K562 (cell line): Measurements from ENCODE around the gene DTX3. TPM values are rescaled to one million over a fixed set of nuclear protein-coding genes. Genes with fewer than 3 reads are reported as not detected.

Experiments
- ATAC-seq: fragments of 200-7000 bp; cut with Tn5 transposase; 3 replicates; pipeline ENCODE4 v1.9.1; 2020; ENCODE audit warnings: moderate library complexity
- BruUV-seq: library from RNA; stranded (reverse); fragments of 400-500 nt; replicated peaks from 2 replicates; lab custom pipeline; 2021; lab: Mats Ljungman, UMichigan
- CTCF ChIA-PET: fragments of 300-600 bp; formaldehyde crosslinking; extraction: SDS; loops from one replicate; lab custom pipeline; 2021; ENCODE audit warnings: low intra/inter-chr PET ratio; lab: Yijun Ruan, JAX
- POLR2A ChIA-PET: fragments of 300-600, 350-650 bp; sonication (Branson Sonifier 250); formaldehyde crosslinking; extraction: SDS; loops from one replicate; lab custom pipeline; 2021; ENCODE audit warnings: antibody characterized with exemption, inconsistent platforms; lab: Yijun Ruan, JAX
- DNase-seq, 4 experiments: peaks; one replicate each; pipeline versions ENCODE4 v3.0.0 to v3.0.0-alpha.2; 2011 to 2018; ENCODE audit warnings: low spot score in 3 of 4, mixed read lengths in 3 of 4; ENCODE audit errors: extremely low read depth in 1 of 4
- FAIRE-seq: peaks from 2 replicates; lab custom pipeline; 2011; peaks lifted over from hg19 to GRCh38; lab: Jason Lieb, UNC
- H2AFZ ChIP-seq: 2 replicates; pipeline ENCODE4 v1.6.0; 2011; ENCODE audit warnings: low read depth, low read length, control low read depth, inconsistent platforms
- H3K27ac ChIP-seq: fragments of 200-600 bp; 3 replicates; pipeline ENCODE4 v1.8.0; 2011; ENCODE audit warnings: low read depth, mild to moderate bottlenecking, control low read depth, inconsistent platforms, low read length, moderate library complexity, mixed read lengths; ENCODE audit errors: extremely low read depth
- H3K27me3 ChIP-seq, 2 experiments: fragments of 300-600 bp in 1 of 2; 2 replicates in 1 of 2; 3 replicates in 1 of 2; pipeline versions ENCODE4 v1.6.0 to v1.8.0; 2011; ENCODE audit warnings: inconsistent platforms in 2 of 2, low read length in 2 of 2, mild to moderate bottlenecking in 1 of 2, mixed read lengths in 1 of 2, moderate library complexity in 1 of 2; ENCODE audit not compliant: control insufficient read depth in 2 of 2, insufficient read depth in 2 of 2
- H3K36me3 ChIP-seq: fragments of 300-600 bp; 3 replicates; pipeline ENCODE4 v1.8.0; 2011; ENCODE audit warnings: mild to moderate bottlenecking, low read length, inconsistent platforms; ENCODE audit not compliant: control insufficient read depth, insufficient read depth
- H3K4me1 ChIP-seq, 2 experiments: fragments of 200-600 bp in 1 of 2; replicated peaks in 1 of 2; 2 replicates in 1 of 2; 3 replicates in 1 of 2; pipeline versions ENCODE4 v1.5.1 to v1.8.0; 2011; ENCODE audit warnings: inconsistent platforms in 2 of 2, low read length in 2 of 2, mild to moderate bottlenecking in 1 of 2, mixed read lengths in 1 of 2, moderate library complexity in 1 of 2; ENCODE audit not compliant: control insufficient read depth in 2 of 2, insufficient read depth in 2 of 2
- H3K4me2 ChIP-seq: 2 replicates; pipeline ENCODE4 v1.6.1; 2011; ENCODE audit warnings: low read length, control low read depth, inconsistent platforms, mixed read lengths; ENCODE audit not compliant: insufficient read depth
- H3K4me3 ChIP-seq: fragments of 200-600 bp; sonication (generic), shearing (Covaris generic); 2 replicates; pipeline ENCODE4 v1.5.1; 2016; ENCODE audit warnings: control low read depth, inconsistent platforms
- H3K79me2 ChIP-seq: fragments of 200-600 bp; 3 replicates; pipeline ENCODE4 v1.8.0; 2011; ENCODE audit warnings: low read length, inconsistent platforms; ENCODE audit not compliant: control insufficient read depth, insufficient read depth
- H3K9ac ChIP-seq, 2 experiments: 2 replicates each; pipeline versions ENCODE4 v1.6.0 to v1.6.1; 2011; ENCODE audit warnings: low read depth in 2 of 2, low read length in 2 of 2, control low read depth in 1 of 2, inconsistent platforms in 1 of 2, mild to moderate bottlenecking in 1 of 2, mixed read lengths in 1 of 2; ENCODE audit not compliant: insufficient read depth in 1 of 2
- H3K9me1 ChIP-seq: one replicate; pipeline ENCODE4 v1.6.0; 2011; ENCODE audit warnings: inconsistent platforms, mild to moderate bottlenecking, low read length, moderate library complexity; ENCODE audit not compliant: control insufficient read depth, insufficient read depth
- H3K9me3 ChIP-seq: replicated peaks from 2 replicates; pipeline ENCODE4 v1.5.1; 2011; ENCODE audit warnings: low read depth, low read length, inconsistent platforms; ENCODE audit not compliant: control insufficient read depth, insufficient read depth
- H4K20me1 ChIP-seq: replicated peaks from 2 replicates; pipeline ENCODE4 v1.6.1; 2011; ENCODE audit warnings: low read length, inconsistent platforms, mixed read lengths; ENCODE audit not compliant: control insufficient read depth, insufficient read depth
- NR4A1 ChIP-seq, 2 experiments: fragments of 250-450 bp in 1 of 2; fragments of 450-650 bp in 1 of 2; sonication (Bioruptor Pico) in 1 of 2; IDR thresholded peaks; 2 replicates each; pipeline versions ENCODE4 v1.4.0 to v1.6.1; 2016 to 2020; ENCODE audit warnings: mild to moderate bottlenecking in 2 of 2, missing compliant biosample characterization in 1 of 2, missing genetic modification characterization in 1 of 2, moderate library complexity in 1 of 2
- PHF21A ChIP-seq: fragments of 450-650 bp; IDR thresholded peaks from 2 replicates; pipeline ENCODE4 v1.6.1; 2017; ENCODE audit warnings: low read depth, borderline replicate concordance
- RHOXF2B ChIP-seq: fragments of 250-450 bp; sonication (Bioruptor Pico); conservative IDR thresholded peaks from 2 replicates; pipeline ENCODE4 v1.5.1; 2021
- RUNX1 ChIP-seq: sonication (generic); IDR thresholded peaks from 2 replicates; pipeline ENCODE4 v1.6.1; 2016; ENCODE audit warnings: antibody characterized with exemption, low read depth
- SMAD2 ChIP-seq: fragments of 150-350 bp; IDR thresholded peaks from 2 replicates; pipeline ENCODE4 v1.6.1; 2014; ENCODE audit warnings: low read depth, mild to moderate bottlenecking, low read length
- TCFL5 ChIP-seq: fragments of 250-450 bp; sonication (Bioruptor Pico); conservative IDR thresholded peaks from 2 replicates; pipeline ENCODE4 v1.6.1; 2021; ENCODE audit warnings: mild to moderate bottlenecking, moderate library complexity, matching md5 sums
- TFAM ChIP-seq: fragments of 250-450 bp; sonication (Bioruptor Pico); conservative IDR thresholded peaks from 2 replicates; pipeline ENCODE4 v1.5.0; 2021; ENCODE audit warnings: mild to moderate bottlenecking, moderate library complexity
- ZKSCAN3 ChIP-seq: fragments of 250-450 bp; sonication (Bioruptor Pico); IDR thresholded peaks from 2 replicates; pipeline ENCODE4 v1.4.0; 2020
- ZNF232 ChIP-seq: sonication (generic); formaldehyde crosslinking; IDR thresholded peaks from 2 replicates; pipeline ENCODE4 v1.8.0; 2022; ENCODE audit warnings: mild to moderate bottlenecking, missing genetic modification reagents
- WGBS: fragments of 100-300 bp; shearing (Covaris generic); methylation state at CpG from one replicate; pipeline ENCODE4 v1.1.6; 2016; ENCODE audit warnings: low coverage, mixed read lengths; ENCODE audit not compliant: insufficient coverage; ENCODE audit errors: missing lambda C conversion rate; 5-methylcytosine and 5-hydroxymethylcytosine counted together
- in situ Hi-C: fragments of 300-500 bp; cut with MboI; formaldehyde crosslinking; loops from 4 replicates; pipeline ENCODE4 v1.15.0; 2018; ENCODE audit warnings: inconsistent platforms, mixed read lengths
- intact Hi-C: fragments of 100-400 bp; cut with micrococcal nuclease; formaldehyde crosslinking; loops from 2 replicates; pipeline ENCODE4 v1.14.2; 2022
- polyA plus RNA-seq, 8 experiments: library from polyadenylated mRNA; depleted of rRNA in 4 of 8; stranded (reverse) in 5 of 8; unstranded in 3 of 8; fragments of >200 nt; fragmentation: Nextera tagmentation in 2 of 8; fragmentation: Illumina TruSeq in 1 of 8; extraction: Ambion mirVana in 2 of 8; extraction: Trizol in 1 of 8; gene quantifications; 2 replicates each; pipeline versions ENCODE4 v1.2.1 to v1.2.3, GENCODE V29; 2011 to 2014; ENCODE audit warnings: inconsistent platforms in 1 of 8, missing spikeins in 1 of 8
- total RNA-seq, 7 experiments: library from RNA; depleted of rRNA in 6 of 7; stranded (reverse); fragments of >200 nt in 6 of 7; fragmentation: Illumina TruSeq in 2 of 7; extraction: Trizol in 2 of 7; gene quantifications; 2 replicates each; pipeline versions ENCODE4 v1.2.1 to v1.2.3, GENCODE V29; 2011 to 2021; ENCODE audit warnings: low replicate concordance in 1 of 7
- TF ChIP-seq, protein P1 (sequence below): fragments of 150-350 bp; IDR thresholded peaks from 2 replicates; pipeline ENCODE4 v1.6.1; 2014; ENCODE audit warnings: low read depth, mild to moderate bottlenecking, low read length, borderline replicate concordance
- TF ChIP-seq, protein P2 (sequence below): fragments of 250-450 bp; sonication (Bioruptor Pico); IDR thresholded peaks from 2 replicates; pipeline ENCODE4 v1.9.0; 2021; ENCODE audit warnings: mild to moderate bottlenecking, inconsistent platforms
- TF ChIP-seq, protein P3 (sequence below), 2 experiments: IDR thresholded peaks; 2 replicates each; pipeline ENCODE4 v1.6.1; 2011; ENCODE audit warnings: borderline replicate concordance in 1 of 2, control low read depth in 1 of 2, low read depth in 1 of 2, low read length in 1 of 2, mild to moderate bottlenecking in 1 of 2, mixed read lengths in 1 of 2, moderate library complexity in 1 of 2; ENCODE audit not compliant: insufficient read depth in 1 of 2, insufficient read length in 1 of 2, poor library complexity in 1 of 2, severe bottlenecking in 1 of 2; ENCODE audit errors: extremely low read depth in 1 of 2

Gene DTX3
- total and polyA plus RNA-seq, 9 of the 15 experiments (the other 6 are each of a cell fraction or from before 2014, with no cell fraction given), result 0.03 to 0.09 (median 0.06) TPM; not detected in 6

DNA sequence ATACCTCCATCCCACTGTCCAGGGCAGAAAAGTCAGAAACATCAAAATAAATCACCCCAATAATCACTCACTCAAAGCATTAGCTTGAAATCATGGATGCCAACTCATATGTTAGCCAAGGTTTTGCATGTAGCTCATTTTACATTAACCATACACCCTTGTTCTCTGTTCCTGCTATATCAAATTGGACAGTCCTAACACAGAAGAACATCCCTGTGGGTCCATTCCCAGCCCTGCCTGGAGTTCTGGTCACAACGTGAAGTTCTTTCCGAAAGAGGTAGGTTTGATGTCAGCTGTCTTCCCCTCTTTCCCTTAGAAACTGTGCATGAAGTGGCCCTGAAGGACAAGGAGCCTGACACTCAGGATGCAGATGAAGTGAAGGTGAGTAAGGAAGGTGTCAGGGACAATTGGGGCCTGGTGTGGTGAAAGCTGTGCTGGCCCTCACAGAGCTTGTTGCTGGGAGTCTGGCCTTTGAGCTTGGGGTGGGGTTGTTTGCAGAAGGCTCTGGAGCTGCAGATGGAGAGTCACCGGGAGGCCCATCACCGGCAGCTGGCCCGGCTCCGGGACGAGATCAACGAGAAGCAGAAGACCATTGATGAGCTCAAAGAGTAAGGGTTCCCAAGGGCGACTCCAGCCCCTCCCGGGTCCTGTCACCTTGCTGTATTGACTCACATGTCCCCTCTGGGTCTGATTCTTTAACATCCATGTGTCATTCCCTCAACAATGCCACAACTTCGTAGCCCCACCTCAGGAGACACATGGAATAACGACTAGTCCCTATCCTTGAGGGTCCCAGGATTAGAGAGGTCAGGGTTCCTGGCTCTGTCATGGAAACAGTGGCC is 28.6 kb upstream of the DTX3 start (continued):
- TF ChIP-seq, protein P1, sequence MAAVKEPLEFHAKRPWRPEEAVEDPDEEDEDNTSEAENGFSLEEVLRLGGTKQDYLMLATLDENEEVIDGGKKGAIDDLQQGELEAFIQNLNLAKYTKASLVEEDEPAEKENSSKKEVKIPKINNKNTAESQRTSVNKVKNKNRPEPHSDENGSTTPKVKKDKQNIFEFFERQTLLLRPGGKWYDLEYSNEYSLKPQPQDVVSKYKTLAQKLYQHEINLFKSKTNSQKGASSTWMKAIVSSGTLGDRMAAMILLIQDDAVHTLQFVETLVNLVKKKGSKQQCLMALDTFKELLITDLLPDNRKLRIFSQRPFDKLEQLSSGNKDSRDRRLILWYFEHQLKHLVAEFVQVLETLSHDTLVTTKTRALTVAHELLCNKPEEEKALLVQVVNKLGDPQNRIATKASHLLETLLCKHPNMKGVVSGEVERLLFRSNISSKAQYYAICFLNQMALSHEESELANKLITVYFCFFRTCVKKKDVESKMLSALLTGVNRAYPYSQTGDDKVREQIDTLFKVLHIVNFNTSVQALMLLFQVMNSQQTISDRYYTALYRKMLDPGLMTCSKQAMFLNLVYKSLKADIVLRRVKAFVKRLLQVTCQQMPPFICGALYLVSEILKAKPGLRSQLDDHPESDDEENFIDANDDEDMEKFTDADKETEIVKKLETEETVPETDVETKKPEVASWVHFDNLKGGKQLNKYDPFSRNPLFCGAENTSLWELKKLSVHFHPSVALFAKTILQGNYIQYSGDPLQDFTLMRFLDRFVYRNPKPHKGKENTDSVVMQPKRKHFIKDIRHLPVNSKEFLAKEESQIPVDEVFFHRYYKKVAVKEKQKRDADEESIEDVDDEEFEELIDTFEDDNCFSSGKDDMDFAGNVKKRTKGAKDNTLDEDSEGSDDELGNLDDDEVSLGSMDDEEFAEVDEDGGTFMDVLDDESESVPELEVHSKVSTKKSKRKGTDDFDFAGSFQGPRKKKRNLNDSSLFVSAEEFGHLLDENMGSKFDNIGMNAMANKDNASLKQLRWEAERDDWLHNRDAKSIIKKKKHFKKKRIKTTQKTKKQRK, result no peak

DNA sequence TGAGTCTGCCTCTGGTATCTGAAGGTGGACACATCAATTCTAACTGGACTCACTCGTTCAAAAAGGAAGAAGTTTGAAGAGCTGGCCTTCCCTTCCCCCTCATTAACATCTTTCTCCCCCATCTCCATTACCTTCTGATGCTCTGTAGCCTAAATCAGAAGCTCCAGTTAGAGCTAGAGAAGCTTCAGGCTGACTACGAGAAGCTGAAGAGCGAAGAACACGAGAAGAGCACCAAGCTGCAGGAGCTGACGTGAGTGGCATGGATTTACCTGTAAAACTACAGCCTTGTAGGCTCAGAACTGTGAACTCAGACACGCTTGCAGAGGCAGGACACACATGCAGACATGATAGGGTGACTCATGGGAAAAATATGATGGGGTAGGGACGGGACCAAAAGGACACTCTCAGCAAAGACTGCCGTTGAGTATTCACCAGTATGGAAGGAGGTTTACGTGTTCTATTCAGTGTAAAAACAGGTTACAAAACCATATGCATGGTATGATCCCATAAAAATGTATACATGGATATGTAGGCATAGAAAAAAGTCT is 27.9 kb upstream of the DTX3 start:
- no peak for ATAC-seq
- H3K27ac ChIP-seq, result no peak overlapping the region
- BruUV-seq, result no TSS peak
- TF ChIP-seq TFAM (no peak), PHF21A (no peak), TCFL5 (CRISPR knock-in tag) (no peak), SMAD2 (no peak), RHOXF2B (CRISPR knock-in tag) (no peak), ZNF232 (no peak), NR4A1 (CRISPR knock-in tag; IDR thresholded peaks at IDR 0.05) (no peak), NR4A1 (tag; IDR thresholded peaks at IDR 0.05) (no peak), RUNX1 (no peak), ZKSCAN3 (no peak)
- TF ChIP-seq, protein P2, sequence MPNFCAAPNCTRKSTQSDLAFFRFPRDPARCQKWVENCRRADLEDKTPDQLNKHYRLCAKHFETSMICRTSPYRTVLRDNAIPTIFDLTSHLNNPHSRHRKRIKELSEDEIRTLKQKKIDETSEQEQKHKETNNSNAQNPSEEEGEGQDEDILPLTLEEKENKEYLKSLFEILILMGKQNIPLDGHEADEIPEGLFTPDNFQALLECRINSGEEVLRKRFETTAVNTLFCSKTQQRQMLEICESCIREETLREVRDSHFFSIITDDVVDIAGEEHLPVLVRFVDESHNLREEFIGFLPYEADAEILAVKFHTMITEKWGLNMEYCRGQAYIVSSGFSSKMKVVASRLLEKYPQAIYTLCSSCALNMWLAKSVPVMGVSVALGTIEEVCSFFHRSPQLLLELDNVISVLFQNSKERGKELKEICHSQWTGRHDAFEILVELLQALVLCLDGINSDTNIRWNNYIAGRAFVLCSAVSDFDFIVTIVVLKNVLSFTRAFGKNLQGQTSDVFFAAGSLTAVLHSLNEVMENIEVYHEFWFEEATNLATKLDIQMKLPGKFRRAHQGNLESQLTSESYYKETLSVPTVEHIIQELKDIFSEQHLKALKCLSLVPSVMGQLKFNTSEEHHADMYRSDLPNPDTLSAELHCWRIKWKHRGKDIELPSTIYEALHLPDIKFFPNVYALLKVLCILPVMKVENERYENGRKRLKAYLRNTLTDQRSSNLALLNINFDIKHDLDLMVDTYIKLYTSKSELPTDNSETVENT (CRISPR knock-in tag), result no peak
- TF ChIP-seq, protein P3, sequence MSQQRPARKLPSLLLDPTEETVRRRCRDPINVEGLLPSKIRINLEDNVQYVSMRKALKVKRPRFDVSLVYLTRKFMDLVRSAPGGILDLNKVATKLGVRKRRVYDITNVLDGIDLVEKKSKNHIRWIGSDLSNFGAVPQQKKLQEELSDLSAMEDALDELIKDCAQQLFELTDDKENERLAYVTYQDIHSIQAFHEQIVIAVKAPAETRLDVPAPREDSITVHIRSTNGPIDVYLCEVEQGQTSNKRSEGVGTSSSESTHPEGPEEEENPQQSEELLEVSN (IDR thresholded peaks at IDR 0.05; ENCODE audit: borderline replicate concordance in 1 of 2, extremely low read depth in 1 of 2, insufficient read depth in 1 of 2, insufficient read length in 1 of 2, low read depth in 1 of 2, low read length in 1 of 2, poor library complexity in 1 of 2, severe bottlenecking in 1 of 2), result no peak

More for the DNA sequence above, 27.9 kb upstream of the DTX3 start:
- no peak for DNase-seq
- no peak overlapping the region for H3K4me2 ChIP-seq
- no peaks in the 10 kb centered on the region for H3K9me3 ChIP-seq
- H3K9ac ChIP-seq, result peak overlapping the region in 1 of 2 experiments; percentile 12; a peak in 1 of 4 replicates
- POLR2A ChIA-PET, result interaction anchor here (1.4 kb wide), 1 partner anchor 31 kb away, joined by 5 read pairs; no protein-coding TSS in a partner anchor
- H2AFZ ChIP-seq, result no peak overlapping the region
- FAIRE-seq, result no peak
- H4K20me1 ChIP-seq, result no peaks in the 10 kb centered on the region
- no peaks in the 10 kb centered on the region for H3K79me2 ChIP-seq
- no peaks in the 10 kb centered on the region for H3K4me1 ChIP-seq
- intact Hi-C loops, result no loop called here
- H3K4me3 ChIP-seq, result no peak overlapping the region
- WGBS, result 72% methylated on average over 9 of the region's 9 CpGs
- H3K9me1 ChIP-seq, result peaks cover 7% of the 10 kb centered on the region
- no peaks in the 10 kb centered on the region for H3K27me3 ChIP-seq
- in situ Hi-C loops, result no loop called here
- CTCF ChIA-PET, result no interaction called here
- H3K36me3 ChIP-seq, result peaks cover 85% of the 10 kb centered on the region
